SK-N-SH (cell line): Measurements from ENCODE around the gene MIS12. TPM values are rescaled to one million over a fixed set of nuclear protein-coding genes. Genes with fewer than 3 reads are reported as not detected.

Experiments
- CTCF ChIA-PET: fragments of 300-600, 350-600 bp; formaldehyde crosslinking; extraction: SDS; loops from one replicate; lab custom pipeline; 2021; lab: Yijun Ruan, JAX
- POLR2A ChIA-PET: fragments of 350-600 bp; sonication (Branson Sonifier 250); formaldehyde crosslinking; extraction: SDS; loops from one replicate; lab custom pipeline; 2020; ENCODE audit warnings: antibody characterized with exemption, inconsistent platforms; lab: Yijun Ruan, JAX
- DNase-seq: peaks from one replicate; pipeline ENCODE4 v3.0.0; 2012
- H2AFZ ChIP-seq: fragments of 200-600 bp; sonication (generic); 2 replicates; pipeline ENCODE4 v1.8.1; 2016; ENCODE audit warnings: antibody characterized with exemption, mild to moderate bottlenecking, low read depth
- H3F3A ChIP-seq: fragments of 200-600 bp; sonication (generic); replicated peaks from 2 replicates; pipeline ENCODE3; 2016; ENCODE audit warnings: antibody characterized with exemption, mild to moderate bottlenecking; ENCODE audit not compliant: insufficient read depth
- H3K27ac ChIP-seq, 2 experiments: fragments of 200-500 bp in 1 of 2; fragments of 200-600 bp in 1 of 2; sonication (Bioruptor generic) in 1 of 2; sonication (generic), shearing (Covaris generic) in 1 of 2; 2 replicates each; pipeline versions ENCODE4 v1.5.1 to v1.6.1; 2014 to 2016; ENCODE audit warnings: low read depth in 2 of 2, inconsistent platforms in 1 of 2, low read length in 1 of 2, mild to moderate bottlenecking in 1 of 2, mixed read lengths in 1 of 2
- H3K27me3 ChIP-seq: fragments of 200-600 bp; sonication (generic), shearing (Covaris generic); 2 replicates; pipeline ENCODE4 v1.6.1; 2016; ENCODE audit warnings: mixed run types; ENCODE audit not compliant: insufficient read depth
- H3K36me3 ChIP-seq, 2 experiments: fragments of 200-500 bp in 1 of 2; fragments of 200-600 bp in 1 of 2; sonication (Bioruptor generic) in 1 of 2; sonication (generic) in 1 of 2; replicated peaks in 1 of 2; 2 replicates each; pipeline versions ENCODE3 to v1.5.1; 2014 to 2016; ENCODE audit warnings: low read length in 1 of 2, mild to moderate bottlenecking in 1 of 2; ENCODE audit not compliant: insufficient read depth in 2 of 2, control insufficient read depth in 1 of 2
- H3K4me1 ChIP-seq, 2 experiments: fragments of 200-500 bp in 1 of 2; fragments of 200-600 bp in 1 of 2; sonication (Bioruptor generic) in 1 of 2; sonication (generic), shearing (Covaris generic) in 1 of 2; 2 replicates each; pipeline versions ENCODE4 v1.5.1 to v1.6.1; 2014 to 2016; ENCODE audit warnings: low read depth in 1 of 2, low read length in 1 of 2, mixed run types in 1 of 2; ENCODE audit not compliant: insufficient read depth in 2 of 2, control insufficient read depth in 1 of 2
- H3K4me2 ChIP-seq: fragments of 200-600 bp; sonication (generic), shearing (Covaris generic); 2 replicates; pipeline ENCODE4 v1.6.1; 2017; ENCODE audit warnings: mixed run types
- H3K4me3 ChIP-seq, 2 experiments: fragments of 200-500 bp in 1 of 2; fragments of 200-600 bp in 1 of 2; sonication (Bioruptor generic) in 1 of 2; sonication (generic), shearing (Covaris generic) in 1 of 2; 2 replicates each; pipeline versions ENCODE4 v1.5.1 to v1.8.1; 2014 to 2016; ENCODE audit warnings: low read depth in 2 of 2, inconsistent platforms in 1 of 2, low read length in 1 of 2, mild to moderate bottlenecking in 1 of 2, mixed read lengths in 1 of 2, moderate library complexity in 1 of 2
- H3K79me2 ChIP-seq: fragments of 200-600 bp; sonication (generic); 2 replicates; pipeline ENCODE4 v1.8.1; 2017; ENCODE audit warnings: mild to moderate bottlenecking; ENCODE audit not compliant: insufficient read depth
- H3K9ac ChIP-seq: fragments of 200-600 bp; sonication (generic); 2 replicates; pipeline ENCODE4 v1.6.1; 2017; ENCODE audit warnings: mixed run types
- H3K9me2 ChIP-seq: fragments of 200-600 bp; sonication (generic); 2 replicates; pipeline ENCODE4 v1.6.1; 2017; ENCODE audit warnings: mixed run types
- H3K9me3 ChIP-seq: fragments of 200-600 bp; sonication (generic); 2 replicates; pipeline ENCODE4 v1.6.1; 2017; ENCODE audit warnings: mixed run types, mild to moderate bottlenecking, moderate library complexity
- H4K20me1 ChIP-seq: fragments of 200-600 bp; sonication (generic); 2 replicates; pipeline ENCODE4 v1.6.1; 2017; ENCODE audit warnings: mild to moderate bottlenecking, mixed run types; ENCODE audit not compliant: insufficient read depth
- CTCF ChIP-seq: fragments of 200-600 bp; sonication (generic); IDR thresholded peaks from 2 replicates; pipeline ENCODE4 v1.6.1; 2017; ENCODE audit warnings: antibody characterized with exemption, mild to moderate bottlenecking, moderate library complexity
- EZH2phosphoT487 ChIP-seq: fragments of 200-600 bp; sonication (generic); IDR thresholded peaks from 2 replicates; pipeline ENCODE4 v1.6.1; 2017; ENCODE audit warnings: low read depth, mixed run types, mild to moderate bottlenecking, antibody characterized with exemption, moderate library complexity, borderline replicate concordance
- FOXM1 ChIP-seq: IDR thresholded peaks from 2 replicates; pipeline ENCODE4 v1.4.0; 2012; ENCODE audit warnings: low read depth, mild to moderate bottlenecking
- IRF3 ChIP-seq: fragments of 150-350 bp; IDR thresholded peaks from 2 replicates; pipeline ENCODE4 v1.6.1; 2016; ENCODE audit warnings: mild to moderate bottlenecking, low read depth, low read length
- JUND ChIP-seq: IDR thresholded peaks from 2 replicates; pipeline ENCODE4 v1.4.0; 2012
- MAX ChIP-seq: IDR thresholded peaks from 2 replicates; pipeline ENCODE4 v1.4.0; 2012; ENCODE audit warnings: low read depth
- MEF2A ChIP-seq: IDR thresholded peaks from 2 replicates; pipeline ENCODE4 v1.4.0; 2012; ENCODE audit warnings: low read depth, borderline replicate concordance
- MXI1 ChIP-seq: IDR thresholded peaks from 2 replicates; pipeline ENCODE4 v1.6.1; 2012; ENCODE audit warnings: mild to moderate bottlenecking, low read depth, low read length, improper control_type of control experiment
- NRF1 ChIP-seq: IDR thresholded peaks from 2 replicates; pipeline ENCODE4 v1.6.1; 2012; ENCODE audit warnings: low read depth, mild to moderate bottlenecking, low read length
- PBX3 ChIP-seq: IDR thresholded peaks from 2 replicates; pipeline ENCODE4; 2012
- POLR2AphosphoS5 ChIP-seq: IDR thresholded peaks from 2 replicates; pipeline ENCODE4 v1.6.1; 2012; ENCODE audit warnings: low read depth, low read length
- RCOR1 ChIP-seq: fragments of 150-350 bp; IDR thresholded peaks from 2 replicates; pipeline ENCODE4 v1.6.1; 2017; ENCODE audit warnings: antibody characterized with exemption, low read length
- SIN3A ChIP-seq: IDR thresholded peaks from 2 replicates; pipeline ENCODE4 v1.6.1; 2012; ENCODE audit warnings: low read depth, mild to moderate bottlenecking, low read length, moderate library complexity, borderline replicate concordance
- SMC3 ChIP-seq: IDR thresholded peaks from 2 replicates; pipeline ENCODE4 v1.6.1; 2012; ENCODE audit warnings: low read depth, low read length, improper control_type of control experiment
- TCF12 ChIP-seq: IDR thresholded peaks from 2 replicates; pipeline ENCODE4 v1.4.0; 2012
- USF1 ChIP-seq: IDR thresholded peaks from 2 replicates; pipeline ENCODE4 v1.4.0; 2012; ENCODE audit warnings: low read depth, borderline replicate concordance
- ZBTB33 ChIP-seq: IDR thresholded peaks from 2 replicates; pipeline ENCODE4 v1.4.0; 2012; ENCODE audit warnings: low read depth, borderline replicate concordance
- WGBS: methylation state at CpG from one replicate; pipeline ENCODE4 v1.1.6; 2017; ENCODE audit warnings: low lambda C conversion rate; 5-methylcytosine and 5-hydroxymethylcytosine counted together
- polyA plus RNA-seq, 3 experiments: library from polyadenylated mRNA; depleted of rRNA; stranded (reverse); fragments of >200 nt; gene quantifications; 2 replicates each; pipeline ENCODE4 v1.2.3, GENCODE V29; 2012

MIS12 gene
- polyA plus RNA-seq, 1 of the 3 experiments (the other 2 are of a cell fraction) = 9.3 TPM

- H2AFZ ChIP-seq = no peak overlapping the region
- H3K27ac ChIP-seq = no peak overlapping the region
- 86% methylated on average over 5 of the region's 5 CpGs for WGBS
- POLR2A ChIA-PET = no interaction called here
- H4K20me1 ChIP-seq = no peaks in the 10 kb centered on the region
- H3K4me3 ChIP-seq = no peak overlapping the region
- no peaks in the 10 kb centered on the region for H3K9me2 ChIP-seq
- peaks cover 21% of the 10 kb centered on the region for H3F3A ChIP-seq
- peaks cover 0 to 4% of the 10 kb centered on the region in 2 experiments; a peak in 2 of 4 replicates for H3K4me1 ChIP-seq
- no peak for TF ChIP-seq SMC3
- no peak for TF ChIP-seq MEF2A
- no peak for TF ChIP-seq POLR2AphosphoS5
- TF ChIP-seq PBX3 = no peak
- no peak for TF ChIP-seq TCF12
- no peak for TF ChIP-seq USF1
- no peak for TF ChIP-seq NRF1
- no peak for TF ChIP-seq JUND
- TF ChIP-seq ZBTB33 = no peak
- no peak for TF ChIP-seq EZH2phosphoT487
- no peak for TF ChIP-seq IRF3
- no peak for TF ChIP-seq MAX
- TF ChIP-seq MXI1 = no peak
- TF ChIP-seq FOXM1 = no peak
- no peak for TF ChIP-seq SIN3A
- no peak for TF ChIP-seq CTCF
- no peak for TF ChIP-seq RCOR1
- no peak for DNase-seq
- H3K9me3 ChIP-seq = no peaks in the 10 kb centered on the region
- CTCF ChIA-PET = interaction anchor here (0.9 kb wide), 1 partner anchor 67 kb away, joined by 3 read pairs; the partner anchor contains the start of gene C1QBP
- H3K27me3 ChIP-seq = no peaks in the 10 kb centered on the region
- no peak overlapping the region for H3K4me2 ChIP-seq
- no peaks in the 10 kb centered on the region for H3K79me2 ChIP-seq
- H3K9ac ChIP-seq = no peak overlapping the region
- H3K36me3 ChIP-seq = no peaks in the 10 kb centered on the region
Observed at GRCh38 chr17:5506307-5506706, 19.9 kb downstream of the MIS12 start.
